Measurements from ENCODE around the gene TNNI2.

GRCh38 chr11:1867381-1867780 is 28.6 kb downstream of the TNNI2 start:
- no peak for TF ChIP-seq POLR2A (IDR thresholded peaks at IDR 0.05)
- TF ChIP-seq CTCF (IDR thresholded peaks at IDR 0.05 in 4 of 5, conservative IDR thresholded peaks at IDR 0.05 in 1 of 5): no peak

Measured in gastrocnemius medialis (tissue), 4 donors.